ENCODE data around the gene TYW1B.
"Not testable (repeated sequence)": the region's sequence is repeated elsewhere in the genome, so short reads cannot be mapped to it uniquely, and the experiment has no call there.

DNA sequence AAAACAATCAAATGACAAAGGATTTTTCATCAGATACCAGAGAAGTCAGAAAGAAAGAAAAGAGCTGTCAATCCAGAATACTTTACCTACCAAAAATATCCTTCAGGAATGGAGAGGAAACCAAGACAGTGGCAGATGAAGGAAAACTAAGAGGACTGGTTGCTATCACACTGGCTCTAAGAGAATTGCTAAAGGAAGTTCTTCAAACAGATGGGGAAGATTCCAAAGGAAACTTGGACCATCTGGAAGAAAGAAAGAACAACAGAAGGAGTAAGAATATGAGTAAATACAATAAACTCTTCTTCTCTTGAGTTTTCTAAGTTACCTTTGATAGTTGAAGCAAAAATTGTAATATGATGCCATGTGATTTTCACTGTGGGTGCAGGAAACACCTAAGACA lies 220.0 kb downstream of the TYW1B start:
- TF ChIP-seq, protein P1, sequence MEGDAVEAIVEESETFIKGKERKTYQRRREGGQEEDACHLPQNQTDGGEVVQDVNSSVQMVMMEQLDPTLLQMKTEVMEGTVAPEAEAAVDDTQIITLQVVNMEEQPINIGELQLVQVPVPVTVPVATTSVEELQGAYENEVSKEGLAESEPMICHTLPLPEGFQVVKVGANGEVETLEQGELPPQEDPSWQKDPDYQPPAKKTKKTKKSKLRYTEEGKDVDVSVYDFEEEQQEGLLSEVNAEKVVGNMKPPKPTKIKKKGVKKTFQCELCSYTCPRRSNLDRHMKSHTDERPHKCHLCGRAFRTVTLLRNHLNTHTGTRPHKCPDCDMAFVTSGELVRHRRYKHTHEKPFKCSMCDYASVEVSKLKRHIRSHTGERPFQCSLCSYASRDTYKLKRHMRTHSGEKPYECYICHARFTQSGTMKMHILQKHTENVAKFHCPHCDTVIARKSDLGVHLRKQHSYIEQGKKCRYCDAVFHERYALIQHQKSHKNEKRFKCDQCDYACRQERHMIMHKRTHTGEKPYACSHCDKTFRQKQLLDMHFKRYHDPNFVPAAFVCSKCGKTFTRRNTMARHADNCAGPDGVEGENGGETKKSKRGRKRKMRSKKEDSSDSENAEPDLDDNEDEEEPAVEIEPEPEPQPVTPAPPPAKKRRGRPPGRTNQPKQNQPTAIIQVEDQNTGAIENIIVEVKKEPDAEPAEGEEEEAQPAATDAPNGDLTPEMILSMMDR (conservative IDR thresholded peaks at IDR 0.05 in 1 of 2, IDR thresholded peaks at IDR 0.05 in 1 of 2; ENCODE audit: low read depth in 1 of 2, low read length in 2 of 2) = not testable (repeated sequence)
- TF ChIP-seq EZH2 (IDR thresholded peaks at IDR 0.05; ENCODE audit: low read length, missing control alignments) = not testable (repeated sequence)

All from fibroblast of lung (primary cell).